HG03135 (cell line): ENCODE data around the gene ZFP36L1.
"Not testable (repeated sequence)": the region's sequence is repeated elsewhere in the genome, so short reads cannot be mapped to it uniquely, and the experiment has no call there.

Source experiments
- ATAC-seq: cut with Tn5 transposase; IDR thresholded peaks from one replicate; pipeline ENCODE4 v1.9.1; 2021; ENCODE audit warnings: mild to moderate bottlenecking, moderate library complexity; ENCODE audit not compliant: unreplicated experiment

ZFP36L1 gene

GRCh38 chr14:68767248-68767645 is 25.6 kb downstream of the ZFP36L1 start:
- no peak for ATAC-seq

GRCh38 chr14:68766299-68767247 is 26.3 kb downstream of the ZFP36L1 start:
- ATAC-seq: no peak

GRCh38 chr14:68763843-68764242 is 29.0 kb downstream of the ZFP36L1 start:
- ATAC-seq: not testable (repeated sequence)

- ATAC-seq: no peak
These were observed 29.7 kb downstream of the ZFP36L1 start for GRCh38 chr14:68762953-68763764.

GRCh38 chr14:68761391-68761790 is 31.5 kb downstream of the ZFP36L1 start:
- no peak for ATAC-seq

GRCh38 chr14:68760761-68761160 is 32.1 kb downstream of the ZFP36L1 start:
- no peak for ATAC-seq

GRCh38 chr14:68759937-68760336 is 32.9 kb downstream of the ZFP36L1 start:
- ATAC-seq: no peak

GRCh38 chr14:68759017-68759560 is 33.8 kb downstream of the ZFP36L1 start:
- ATAC-seq: no peak

- ATAC-seq: no peak
These were observed 34.6 kb downstream of the ZFP36L1 start for GRCh38 chr14:68758301-68758700.

- ATAC-seq: no peak
These were observed 35.2 kb downstream of the ZFP36L1 start for GRCh38 chr14:68757618-68758081.

- no peak for ATAC-seq
These were observed 36.1 kb downstream of the ZFP36L1 start for GRCh38 chr14:68756734-68757133.

GRCh38 chr14:68756000-68756481 is 36.8 kb downstream of the ZFP36L1 start:
- ATAC-seq: no peak

GRCh38 chr14:68755016-68755353 is 37.9 kb downstream of the ZFP36L1 start:
- no peak for ATAC-seq

- ATAC-seq: no peak
These were observed 39.2 kb downstream of the ZFP36L1 start for GRCh38 chr14:68753690-68754089.

GRCh38 chr14:68752271-68753006 is 40.4 kb downstream of the ZFP36L1 start:
- ATAC-seq: no peak

GRCh38 chr14:68749487-68750475 is 43.1 kb downstream of the ZFP36L1 start:
- no peak for ATAC-seq

- no peak for ATAC-seq
These were observed 44.2 kb downstream of the ZFP36L1 start for GRCh38 chr14:68748691-68749090.

- ATAC-seq: no peak
These were observed 44.6 kb downstream of the ZFP36L1 start for GRCh38 chr14:68748260-68748659.

- ATAC-seq: no peak
These were observed 45.5 kb downstream of the ZFP36L1 start for GRCh38 chr14:68747393-68747792.
